NCI-H146 treated with DMSO at 0.1 percent for 48 hours (cell line): ENCODE measurements around the gene RASA2.
"Not testable (repeated sequence)": the region's sequence is repeated elsewhere in the genome, so short reads cannot be mapped to it uniquely, and the experiment has no call there.

ENCODE experiments used
- DNase-seq: peaks from one replicate; lab custom pipeline; 2025; ENCODE audit not compliant: unreplicated experiment; lab: John Stamatoyannopoulos, UW

RASA2 gene

DNA sequence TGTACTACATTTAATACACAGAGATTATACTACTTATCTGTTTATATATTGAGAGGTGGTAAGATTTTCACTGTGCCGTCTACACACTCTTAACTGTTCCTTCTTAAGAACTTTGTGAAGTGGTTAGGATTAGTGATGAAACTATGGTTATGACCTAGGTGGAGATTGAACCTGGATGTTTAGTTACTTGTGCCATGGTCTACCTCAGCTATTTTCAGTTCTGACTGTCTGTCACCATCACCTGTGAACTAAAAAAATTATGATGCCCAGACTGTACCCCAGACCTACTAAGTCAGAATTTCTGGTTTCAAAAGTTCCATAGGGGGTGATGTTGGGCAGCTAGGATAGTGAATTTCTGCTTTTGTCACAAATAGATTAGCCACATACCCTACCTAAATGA, 6.4 kb downstream of the RASA2 start:
- no peak for DNase-seq

DNA sequence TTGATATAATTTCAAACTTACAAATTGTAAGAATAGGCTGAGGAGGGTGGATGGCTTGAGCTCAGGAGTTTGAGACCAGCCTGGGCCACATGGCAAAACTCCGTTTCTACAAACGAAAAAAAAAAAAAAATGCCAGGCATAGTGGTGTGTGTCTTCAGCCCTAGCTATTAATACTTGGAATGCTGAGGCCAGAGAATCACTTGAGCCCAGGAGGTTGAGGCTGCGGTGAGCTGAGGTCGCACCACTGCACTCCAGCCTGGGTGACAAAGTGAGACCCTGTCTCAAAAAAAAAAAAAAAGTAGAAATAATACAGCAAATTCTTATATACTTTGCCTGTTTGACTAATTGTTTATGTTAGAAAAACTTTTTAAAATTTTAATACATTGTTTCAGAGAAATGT, 10.8 kb downstream of the RASA2 start:
- not testable (repeated sequence) for DNase-seq

DNA sequence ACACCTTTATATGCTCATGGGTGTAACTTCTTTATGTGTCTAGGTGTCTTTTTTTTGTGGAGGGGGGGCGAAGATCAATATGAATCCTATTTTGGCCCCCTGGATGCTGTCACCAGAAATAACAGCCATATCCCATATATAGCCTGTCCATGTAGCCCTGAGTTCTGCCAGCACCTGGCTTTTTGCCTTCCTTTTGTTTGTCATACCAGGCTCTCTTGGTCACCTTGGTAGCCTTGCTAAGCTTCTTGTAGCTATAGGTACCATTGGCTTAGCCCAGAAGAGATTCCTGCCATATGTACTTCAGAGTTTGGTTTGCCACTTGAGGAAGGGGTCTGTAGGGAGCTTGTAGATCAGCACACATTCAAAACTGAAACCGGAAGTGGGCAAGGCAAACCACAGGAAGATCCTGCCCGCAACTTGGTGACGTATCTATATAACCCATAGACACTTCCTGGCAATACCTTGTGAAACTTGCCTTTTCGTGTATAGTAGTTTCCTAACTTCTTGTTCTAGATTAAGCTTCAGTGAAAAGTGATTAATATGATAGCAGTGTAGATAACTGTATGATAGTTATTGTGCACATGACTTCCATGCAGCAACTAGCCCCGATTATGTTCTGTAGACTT, 11.9 kb downstream of the RASA2 start:
- DNase-seq = no peak

DNA sequence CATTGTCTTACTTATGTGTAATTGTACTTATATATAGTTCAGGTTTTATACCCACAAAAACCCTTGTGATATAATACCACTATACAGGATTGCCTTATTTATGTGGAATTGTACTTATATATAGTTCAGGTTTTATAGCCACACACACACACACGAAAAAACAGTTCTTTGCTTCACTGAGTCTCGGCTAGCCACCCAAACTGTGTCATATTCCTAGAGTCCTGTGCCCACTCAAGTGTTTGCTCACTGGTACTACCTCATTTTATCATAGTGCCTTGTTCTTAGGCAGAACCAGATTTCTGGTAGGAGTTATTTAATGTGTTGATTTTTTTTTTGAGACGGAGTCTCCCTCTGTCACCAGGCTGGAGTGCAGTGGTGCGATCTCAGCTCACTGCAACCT, 12.5 kb downstream of the RASA2 start:
- no peak for DNase-seq

DNA sequence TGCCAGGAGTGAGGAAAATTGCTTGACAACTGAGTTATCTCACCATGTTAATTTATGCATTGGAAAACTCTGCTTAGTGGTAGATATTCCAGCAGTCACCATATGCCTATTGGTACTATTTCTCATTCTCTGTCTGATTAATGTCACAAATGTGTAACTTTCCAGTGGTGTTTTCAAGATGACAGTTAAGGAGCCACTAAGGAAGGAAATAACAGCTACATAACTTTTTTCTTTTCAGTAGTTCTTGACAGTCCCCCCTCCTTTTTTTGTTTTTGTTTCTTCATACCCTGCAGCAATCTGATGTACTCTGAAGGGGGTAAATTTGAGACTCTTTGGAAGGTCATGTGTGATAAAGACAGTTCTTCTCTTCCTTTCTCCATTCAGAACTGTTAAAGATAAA, 13.1 kb downstream of the RASA2 start:
- no peak for DNase-seq

DNA sequence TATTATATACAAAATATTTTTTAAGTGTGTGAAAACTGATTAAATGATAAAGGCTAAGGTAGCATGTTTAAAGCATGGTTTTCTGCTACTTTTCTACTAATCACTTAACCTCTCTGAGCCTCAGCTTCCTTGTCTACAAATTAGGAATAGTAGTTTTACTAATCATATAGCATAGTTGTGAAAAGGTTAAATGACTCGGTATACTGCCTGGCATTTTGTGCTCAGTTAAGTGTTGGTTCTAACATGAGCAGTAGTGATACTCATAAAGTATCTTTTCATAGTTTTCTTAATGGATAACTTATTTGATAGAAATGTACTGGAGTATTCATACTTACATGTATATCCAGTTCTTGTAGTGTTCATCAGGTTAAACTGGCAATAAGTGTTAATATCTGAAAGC, 13.6 kb downstream of the RASA2 start:
- DNase-seq = no peak

DNA sequence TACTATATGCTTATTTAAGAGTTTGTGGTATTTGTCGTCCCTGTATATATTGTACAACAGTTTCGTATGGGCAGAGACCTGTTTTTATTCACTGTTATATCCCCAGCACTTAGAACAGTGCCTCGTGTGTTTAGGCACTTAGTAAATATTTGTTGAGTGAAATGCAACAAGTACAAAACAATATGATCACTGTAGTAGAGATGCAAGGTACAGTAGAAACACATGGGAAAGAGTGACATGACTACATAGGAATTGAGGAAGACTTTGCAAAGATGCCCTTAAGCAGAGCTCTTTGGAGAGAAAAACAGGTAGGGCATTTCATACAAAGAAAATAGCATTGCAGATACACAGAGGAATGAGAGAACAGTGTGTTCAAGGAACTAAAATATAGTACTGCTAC, 18.3 kb downstream of the RASA2 start:
- no peak for DNase-seq

DNA sequence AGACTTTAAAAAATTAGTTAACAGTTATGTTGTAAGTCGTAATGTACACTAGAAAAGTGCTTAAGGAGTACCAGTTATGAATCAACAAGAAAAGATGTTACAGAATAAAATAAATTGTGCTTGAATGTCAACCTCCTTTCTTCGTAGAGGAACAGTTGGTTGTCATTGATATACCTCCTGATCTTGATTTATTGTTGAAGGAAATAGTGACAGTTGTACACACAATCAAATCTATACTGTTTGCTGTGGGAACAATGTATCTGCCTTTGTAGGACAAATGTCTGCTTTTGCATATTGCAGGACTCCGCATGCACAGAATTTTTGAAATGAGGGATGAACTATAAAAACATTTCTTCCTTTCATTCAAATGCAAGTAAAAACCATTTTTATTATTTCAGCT, 19.2 kb downstream of the RASA2 start:
- DNase-seq = no peak

DNA sequence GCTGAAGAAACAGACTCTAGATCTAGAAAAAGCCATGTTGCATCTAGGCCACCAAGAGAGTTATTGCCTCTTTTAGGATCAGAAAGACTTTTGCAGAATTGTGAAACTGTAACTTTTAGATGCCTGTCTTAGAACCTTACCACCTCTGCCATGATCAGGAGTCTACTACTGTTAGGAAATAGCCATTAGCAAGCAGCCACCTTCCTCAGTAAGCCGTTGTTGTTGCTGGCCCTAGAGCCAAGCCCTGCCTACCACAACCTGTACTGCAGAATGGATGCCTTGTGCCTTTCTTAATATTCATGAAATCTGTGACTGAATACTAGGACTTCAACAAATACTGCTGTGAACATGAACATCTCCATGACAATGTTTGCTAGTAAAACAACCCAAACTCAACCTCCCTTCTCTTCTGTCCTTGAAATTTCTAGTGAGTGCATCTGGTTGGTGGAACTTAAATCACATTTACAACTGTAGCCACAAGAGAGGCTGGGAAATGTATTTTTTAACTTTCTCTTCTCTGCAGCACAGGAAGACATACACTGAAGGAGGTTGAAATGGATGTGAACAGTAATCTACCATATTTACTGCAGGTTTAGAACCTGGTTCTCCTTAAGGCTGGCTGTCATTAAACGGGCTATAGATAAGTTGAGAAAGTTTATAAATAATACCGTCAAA, 20.7 kb downstream of the RASA2 start:
- no peak for DNase-seq

DNA sequence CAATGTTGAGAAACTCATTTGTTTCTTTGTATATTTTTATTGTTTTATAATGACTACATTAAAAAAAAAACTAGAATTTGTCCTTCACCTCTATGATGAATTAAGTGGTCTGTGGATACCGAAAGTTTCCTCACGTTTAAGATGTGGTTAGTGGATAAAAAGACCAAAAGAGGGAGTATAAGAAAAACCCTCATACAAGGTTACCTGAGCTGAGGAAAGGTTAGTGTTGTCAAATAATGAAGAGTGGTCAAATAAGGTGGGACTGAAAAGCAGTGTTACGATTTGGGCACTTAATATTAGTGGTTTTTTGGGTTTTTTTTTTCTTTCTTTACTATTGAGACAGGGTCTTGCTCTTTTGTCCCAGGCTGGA, 21.2 kb downstream of the RASA2 start:
- no peak for DNase-seq

DNA sequence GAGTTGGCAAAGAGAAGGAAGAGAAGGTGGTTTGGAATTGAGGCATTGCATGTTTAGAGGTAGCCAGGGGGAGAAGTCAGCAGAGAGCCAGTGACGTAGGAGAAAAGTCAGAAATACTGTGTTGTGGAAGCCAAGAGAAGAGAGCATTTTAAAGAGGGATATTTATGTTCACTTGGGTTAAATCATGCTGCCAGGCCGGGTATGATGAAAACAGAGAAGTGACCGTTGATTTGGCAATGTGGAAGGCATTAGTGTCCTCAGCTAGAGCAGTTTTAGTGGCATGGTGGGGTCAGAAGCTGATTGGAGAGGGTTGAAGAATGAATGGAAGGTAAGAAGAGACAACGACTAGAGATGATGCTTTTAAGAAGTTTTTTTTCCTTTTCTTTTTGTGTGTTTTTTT, 24.5 kb downstream of the RASA2 start:
- no peak for DNase-seq

DNA sequence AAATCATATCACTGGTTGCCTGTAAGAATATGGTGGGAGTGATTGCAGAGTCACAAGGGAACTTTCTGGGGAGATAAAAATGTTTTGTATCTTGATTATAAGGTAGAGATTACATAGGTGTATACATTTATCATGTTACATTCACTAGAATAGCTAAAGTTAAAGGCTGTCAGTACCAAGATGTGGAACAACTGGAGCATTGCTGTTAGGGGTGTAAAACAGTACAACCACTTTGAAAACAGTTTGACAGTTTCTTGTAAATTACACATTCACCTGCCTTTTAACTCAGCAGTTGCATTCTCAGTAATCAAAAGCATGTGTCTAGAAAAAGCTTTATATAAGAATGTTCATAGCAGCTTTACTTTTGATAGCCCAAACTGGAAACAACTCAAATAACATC, 27.6 kb downstream of the RASA2 start:
- DNase-seq = no peak

DNA sequence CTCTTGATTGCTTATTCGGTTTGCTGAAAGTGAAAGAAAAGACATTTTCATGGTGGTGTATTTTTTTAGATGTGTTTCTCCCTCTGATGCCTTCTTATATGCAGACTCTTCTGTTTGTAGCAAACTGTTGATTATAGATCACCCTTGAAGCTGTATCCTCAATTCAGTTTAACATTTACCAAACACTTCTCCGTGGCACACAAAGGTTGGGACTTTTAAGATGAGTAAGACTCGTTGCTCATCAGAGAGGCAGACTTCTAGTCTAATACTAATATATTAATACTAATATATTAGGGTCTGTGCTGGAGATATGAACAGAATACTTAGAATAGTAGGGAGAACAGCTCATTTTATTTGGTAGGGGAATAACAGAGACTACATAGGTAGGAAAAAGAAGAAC, 32.8 kb downstream of the RASA2 start:
- no peak for DNase-seq

DNA sequence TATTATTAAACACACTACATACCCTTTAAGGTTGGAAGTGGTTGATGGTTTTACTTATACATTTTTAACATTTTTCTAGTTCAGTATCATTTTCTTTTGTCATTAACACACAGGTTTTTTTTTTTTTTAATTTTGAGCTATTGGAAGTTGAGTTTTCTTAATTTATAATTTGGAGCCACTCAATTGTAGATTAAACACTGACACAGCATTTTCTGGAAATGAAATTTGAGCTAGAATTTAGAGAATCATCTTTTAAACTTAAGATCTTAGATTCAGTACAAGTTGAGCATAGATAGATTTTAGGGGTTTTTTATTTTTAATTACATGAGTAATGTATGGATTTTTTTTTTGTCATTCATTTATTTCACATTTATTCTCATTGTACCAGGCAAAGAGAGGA, 35.0 kb downstream of the RASA2 start:
- no peak for DNase-seq

DNA sequence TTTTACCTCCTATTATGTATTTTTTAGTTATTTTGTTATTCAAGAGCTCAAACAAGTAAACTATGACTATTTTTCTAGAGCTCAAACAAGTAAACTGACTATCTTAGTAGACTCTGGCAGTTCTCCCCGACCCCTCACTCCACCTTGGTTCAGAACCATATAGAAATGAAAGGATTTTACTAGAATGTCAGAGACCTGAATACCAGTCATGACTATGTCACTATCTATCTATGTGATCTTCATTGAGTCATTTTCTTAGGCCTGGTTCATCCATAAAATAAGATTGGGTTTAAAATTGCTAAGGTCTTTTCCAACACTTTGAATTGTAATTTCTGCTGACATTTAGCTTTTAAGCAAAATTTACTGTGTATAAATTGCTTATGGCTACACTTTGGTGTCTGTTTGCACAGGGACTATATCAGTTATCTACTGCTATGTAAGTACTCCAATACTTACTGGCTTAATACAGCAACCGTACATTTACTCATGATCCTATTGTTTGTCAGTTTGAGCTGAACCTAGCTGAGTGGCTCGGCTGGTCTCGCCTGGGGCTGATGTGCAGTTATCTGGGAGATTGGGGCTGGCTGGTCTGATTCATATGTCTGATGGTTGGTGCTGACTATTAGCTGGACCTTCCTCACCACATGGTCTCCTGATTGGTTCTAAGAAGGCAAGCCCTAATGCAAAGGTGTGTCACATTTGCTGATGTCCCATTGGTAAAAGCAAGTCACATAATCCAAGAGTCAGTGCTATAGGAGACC, 37.0 kb downstream of the RASA2 start:
- no peak for DNase-seq

DNA sequence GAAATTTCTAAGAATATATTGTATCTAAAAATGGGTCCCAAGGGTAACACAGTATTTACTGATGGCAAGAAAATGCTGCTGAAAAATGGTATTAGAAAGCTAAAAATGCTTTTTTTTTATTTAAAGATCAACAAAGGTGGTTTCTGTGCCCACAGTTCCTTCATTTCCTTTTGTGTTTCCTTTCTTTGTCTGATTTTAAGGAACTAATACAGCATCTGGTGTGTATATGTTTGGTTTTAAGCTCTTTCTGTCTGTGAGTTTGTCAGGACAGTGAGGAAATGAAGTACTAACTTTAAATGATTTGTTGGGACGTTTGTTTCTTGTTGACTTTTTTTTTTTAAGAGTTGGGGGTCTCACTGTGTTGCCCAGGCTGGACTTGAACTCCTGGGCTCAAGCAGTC, 38.2 kb downstream of the RASA2 start:
- no peak for DNase-seq

DNA sequence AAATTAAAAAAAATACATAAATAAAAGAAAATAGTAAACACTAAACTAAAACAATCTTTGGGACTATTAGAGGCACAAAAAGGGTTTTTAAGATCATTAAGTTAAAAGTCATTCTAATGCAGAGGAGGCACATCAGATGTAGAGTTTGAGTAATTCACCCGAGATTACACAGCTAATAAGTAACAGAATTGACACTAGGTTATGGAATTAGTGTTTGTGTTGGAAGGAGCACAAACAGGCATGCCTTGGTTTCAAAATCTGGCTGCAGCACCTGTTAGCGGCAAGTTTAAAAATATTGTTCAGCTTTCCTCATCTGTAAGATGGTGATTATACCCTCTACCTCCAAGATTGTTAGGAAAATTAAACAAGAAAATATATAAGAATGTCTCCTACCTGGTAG, 39.0 kb downstream of the RASA2 start:
- no peak for DNase-seq

DNA sequence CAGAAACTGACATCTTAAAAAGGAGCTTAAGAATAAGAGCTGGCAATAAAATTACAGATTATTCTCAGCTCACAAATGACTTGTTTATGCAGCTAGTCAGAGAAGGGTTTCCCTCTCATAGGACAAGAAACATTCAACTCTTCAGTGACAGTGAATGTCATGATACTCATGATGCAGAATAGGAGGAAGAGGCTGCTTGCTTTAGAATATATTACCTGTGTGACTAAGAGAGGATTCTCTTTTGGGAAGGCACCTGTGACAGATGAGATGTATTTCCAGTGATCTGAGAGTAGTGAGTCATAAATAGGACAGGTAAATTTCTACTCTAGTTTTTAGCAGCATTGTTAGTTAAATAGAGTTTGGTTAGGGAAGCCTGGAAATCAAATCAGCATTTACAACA, 39.9 kb downstream of the RASA2 start:
- no peak for DNase-seq

DNA sequence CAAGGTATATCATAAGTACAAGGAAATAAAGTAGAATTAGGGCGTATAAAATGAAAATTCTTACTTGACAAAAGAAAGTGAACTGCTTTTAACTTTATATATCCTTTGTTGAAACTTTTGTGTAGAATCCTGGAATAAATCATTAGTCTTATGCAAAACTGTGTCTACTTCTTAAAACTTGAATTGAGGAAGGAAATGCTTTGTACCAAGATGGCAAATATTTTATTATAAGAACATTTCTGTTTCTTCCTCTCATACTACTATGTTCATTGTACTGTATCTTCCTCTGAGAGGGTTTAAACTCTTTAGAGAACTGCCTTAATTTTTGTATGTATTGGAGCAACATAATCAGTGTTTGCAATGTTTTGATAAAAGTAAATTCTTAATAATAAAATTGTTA, 42.0 kb downstream of the RASA2 start:
- no peak for DNase-seq

DNA sequence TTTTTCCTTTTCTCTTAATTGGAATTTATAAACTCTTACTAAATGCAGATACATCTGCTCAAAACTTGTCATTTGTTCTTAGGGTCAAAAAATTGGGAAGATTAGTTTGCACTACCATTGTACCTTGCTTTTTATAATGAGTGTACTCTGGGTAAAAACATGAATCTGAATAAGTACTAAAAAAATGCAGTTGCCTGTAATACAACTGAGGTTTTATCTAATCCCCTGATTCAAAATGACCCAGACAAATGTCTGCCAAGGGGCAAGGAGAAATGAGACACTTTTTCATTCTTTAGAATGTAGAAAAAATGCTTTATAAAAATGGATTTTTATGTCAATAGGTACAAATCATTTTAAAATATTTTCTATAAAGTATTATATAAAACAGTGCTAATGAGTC, 42.4 kb downstream of the RASA2 start:
- DNase-seq = no peak

DNA sequence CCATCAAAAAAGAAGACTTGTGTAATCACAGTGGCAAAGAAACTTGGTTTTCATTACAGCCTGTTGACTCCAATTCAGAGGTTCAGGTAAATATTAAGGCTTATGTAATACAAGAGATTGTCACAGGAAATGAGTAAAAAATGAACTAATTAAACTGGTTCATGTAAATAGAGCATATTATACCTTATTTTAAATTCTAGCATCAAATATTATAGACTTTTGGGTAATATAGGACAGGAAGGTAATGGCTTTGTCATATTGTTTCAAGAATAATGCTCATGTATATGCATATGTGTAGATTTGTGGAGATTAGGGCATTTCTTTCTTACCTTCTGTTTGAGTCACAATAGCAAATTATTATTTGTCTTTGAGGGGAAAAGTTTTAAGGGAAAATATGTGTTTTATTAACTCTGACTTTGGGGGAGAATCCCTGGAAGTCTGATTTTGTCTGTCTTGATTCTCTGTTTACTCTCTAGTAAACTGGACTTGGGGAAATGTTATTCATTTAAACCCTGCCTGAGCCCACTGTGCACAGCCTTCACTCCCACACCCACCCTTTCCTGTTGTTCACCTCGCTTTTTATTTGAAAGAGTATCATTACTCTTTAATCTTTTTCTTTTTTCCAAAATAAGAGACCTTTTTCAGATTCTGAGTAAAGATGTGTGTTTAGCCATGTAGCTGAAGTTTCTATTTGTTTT, 43.0 kb downstream of the RASA2 start:
- no peak for DNase-seq

DNA sequence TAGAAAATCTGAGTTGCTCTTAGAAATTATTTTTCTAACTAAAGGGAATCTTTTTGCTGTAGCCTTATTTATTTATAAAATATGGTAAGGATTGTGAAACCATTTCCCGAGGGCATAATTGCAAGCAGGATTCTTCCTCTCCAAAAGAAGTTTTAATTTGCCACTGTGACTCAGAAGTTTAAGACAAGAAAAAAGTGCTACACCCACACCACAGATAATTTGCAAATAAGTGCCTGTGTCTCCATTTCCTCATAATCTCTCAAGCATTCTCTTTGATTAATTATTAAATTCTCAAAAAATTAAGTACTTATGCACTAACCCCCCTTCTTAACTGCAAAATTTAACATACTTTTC, 43.6 kb downstream of the RASA2 start:
- no peak for DNase-seq
